GM12878 (cell line): ENCODE results near the gene POU2AF2. TPM values are rescaled to one million over a fixed set of nuclear protein-coding genes. Genes with fewer than 3 reads are reported as not detected.

Experiments used
- BCLAF1 ChIP-seq: fragments of 450-650 bp; IDR thresholded peaks from 2 replicates; pipeline ENCODE4 v1.6.1; 2017; ENCODE audit warnings: antibody characterized with exemption, mild to moderate bottlenecking, moderate library complexity
- HSF1 ChIP-seq: fragments of 150-350 bp; IDR thresholded peaks from 2 replicates; pipeline ENCODE4 v1.6.1; 2014; ENCODE audit warnings: mild to moderate bottlenecking, low read depth, low read length
- POLR2AphosphoS2 ChIP-seq: IDR thresholded peaks from 2 replicates; pipeline ENCODE4 v1.6.1; 2011; ENCODE audit warnings: low read depth, mild to moderate bottlenecking, low read length, improper control_type of control experiment, moderate library complexity
- RB1 ChIP-seq: fragments of 450-650 bp; formaldehyde crosslinking; IDR thresholded peaks from 2 replicates; pipeline ENCODE4 v1.6.1; 2017; ENCODE audit warnings: mild to moderate bottlenecking, borderline replicate concordance
- RELA ChIP-seq: fragments of 450-650 bp; IDR thresholded peaks from 2 replicates; pipeline ENCODE4 v1.8.0; 2014; ENCODE audit warnings: borderline replicate concordance; ENCODE audit not compliant: partially characterized antibody
- ZNF687 ChIP-seq: fragments of 450-650 bp; IDR thresholded peaks from 2 replicates; pipeline ENCODE4 v1.6.1; 2017; ENCODE audit warnings: mild to moderate bottlenecking, moderate library complexity
- ZZZ3 ChIP-seq: IDR thresholded peaks from 2 replicates; pipeline ENCODE4 v1.6.1; 2011; ENCODE audit warnings: low read depth; ENCODE audit not compliant: control insufficient read depth, insufficient read length
- polyA plus RNA-seq, 11 experiments: library from polyadenylated mRNA; depleted of rRNA in 4 of 11; unstranded in 6 of 11; stranded (reverse) in 5 of 11; fragments of >200 nt; fragmentation: Nextera tagmentation in 4 of 11; fragmentation: Illumina TruSeq in 1 of 11; extraction: Ambion mirVana in 4 of 11; extraction: Trizol in 1 of 11; gene quantifications; 1 replicate in 1 of 11; 2 replicates in 10 of 11; pipeline versions ENCODE4 v1.2.1 to v1.2.3, GENCODE V29; 2011 to 2016; ENCODE audit warnings: inconsistent platforms in 2 of 11, missing spikeins in 2 of 11, low read depth in 1 of 11
- total RNA-seq, 4 experiments: library from RNA; depleted of rRNA in 3 of 4; stranded (reverse); fragments of >200 nt in 3 of 4; fragmentation: Illumina TruSeq in 1 of 4; extraction: Trizol in 1 of 4; gene quantifications; 2 replicates each; pipeline versions ENCODE4 v1.2.1 to v1.2.3, GENCODE V29; 2013 to 2021

Gene POU2AF2
- total and polyA plus RNA-seq, 10 of the 15 experiments (the other 5 are each of a cell fraction or from before 2014, with no cell fraction given), result not detected

GRCh38 chr11:111209543-111210355 is 35.8 kb upstream of the POU2AF2 start (continued):
- TF ChIP-seq BCLAF1, result no peak
- no peak for TF ChIP-seq ZZZ3
- no peak for TF ChIP-seq POLR2AphosphoS2
- no peak for TF ChIP-seq RB1
- TF ChIP-seq HSF1, result no peak
- no peak for TF ChIP-seq RELA
- no peak for TF ChIP-seq ZNF687
- TF ChIP-seq, all 136 proteins: peak for 0
